Thyroid gland (tissue), 4 donors: ENCODE results near the gene FBLN7.

Experiments used
- POLR2A ChIP-seq, 2 donors: fragments of 450-650 bp; IDR thresholded peaks; one replicate each; pipeline ENCODE4 v1.6.1; 2017; ENCODE audit warnings: antibody characterized with exemption in 2 of 2, mild to moderate bottlenecking in 2 of 2, moderate library complexity in 1 of 2
- TF ChIP-seq, protein P1 (sequence below), 6 experiments: fragments of 200-600 bp in 3 of 6; fragments of 450-650 bp in 3 of 6; sonication (generic) in 3 of 6; IDR thresholded peaks; one replicate each; pipeline ENCODE4 v1.5.1; 2016 to 2019; ENCODE audit warnings: antibody characterized with exemption in 6 of 6, mild to moderate bottlenecking in 2 of 6, inconsistent platforms in 1 of 6, moderate library complexity in 1 of 6

DNA sequence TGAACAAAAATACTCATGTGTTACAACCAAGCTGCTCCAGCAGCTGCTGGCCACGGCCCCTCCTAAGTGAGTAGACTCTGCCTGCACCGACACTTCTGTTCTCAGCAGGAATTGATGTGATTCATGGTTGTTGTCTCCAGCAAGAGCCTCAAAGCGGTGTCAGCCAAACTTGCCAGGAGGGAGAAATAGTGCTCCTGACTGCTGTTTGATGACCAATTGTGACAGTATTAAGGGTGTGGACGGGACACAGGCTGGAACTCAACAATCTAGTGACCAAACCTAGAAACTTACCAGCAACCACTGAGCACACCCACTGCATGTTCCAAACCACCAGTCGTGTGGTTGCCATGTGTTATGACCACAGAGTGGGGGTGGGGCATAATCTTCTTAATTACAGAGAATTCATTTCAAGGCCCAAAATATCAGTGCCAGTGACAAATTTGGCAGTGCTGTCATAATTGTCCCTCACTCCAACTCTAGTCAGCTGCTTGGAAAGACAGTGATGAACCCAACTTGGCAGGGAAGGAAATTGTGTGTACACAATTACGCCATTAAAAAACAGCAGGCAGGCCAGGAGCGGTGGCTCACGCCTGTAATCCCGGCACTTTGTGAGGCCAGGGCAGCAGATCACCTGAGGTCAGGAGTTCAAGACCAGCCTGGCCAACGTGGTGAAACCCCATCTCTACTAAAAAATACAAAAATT is 30.4 kb downstream of the FBLN7 start:
- TF ChIP-seq, protein P1, sequence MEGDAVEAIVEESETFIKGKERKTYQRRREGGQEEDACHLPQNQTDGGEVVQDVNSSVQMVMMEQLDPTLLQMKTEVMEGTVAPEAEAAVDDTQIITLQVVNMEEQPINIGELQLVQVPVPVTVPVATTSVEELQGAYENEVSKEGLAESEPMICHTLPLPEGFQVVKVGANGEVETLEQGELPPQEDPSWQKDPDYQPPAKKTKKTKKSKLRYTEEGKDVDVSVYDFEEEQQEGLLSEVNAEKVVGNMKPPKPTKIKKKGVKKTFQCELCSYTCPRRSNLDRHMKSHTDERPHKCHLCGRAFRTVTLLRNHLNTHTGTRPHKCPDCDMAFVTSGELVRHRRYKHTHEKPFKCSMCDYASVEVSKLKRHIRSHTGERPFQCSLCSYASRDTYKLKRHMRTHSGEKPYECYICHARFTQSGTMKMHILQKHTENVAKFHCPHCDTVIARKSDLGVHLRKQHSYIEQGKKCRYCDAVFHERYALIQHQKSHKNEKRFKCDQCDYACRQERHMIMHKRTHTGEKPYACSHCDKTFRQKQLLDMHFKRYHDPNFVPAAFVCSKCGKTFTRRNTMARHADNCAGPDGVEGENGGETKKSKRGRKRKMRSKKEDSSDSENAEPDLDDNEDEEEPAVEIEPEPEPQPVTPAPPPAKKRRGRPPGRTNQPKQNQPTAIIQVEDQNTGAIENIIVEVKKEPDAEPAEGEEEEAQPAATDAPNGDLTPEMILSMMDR (IDR thresholded peaks at IDR 0.05) = no peak
- no peak for TF ChIP-seq POLR2A (IDR thresholded peaks at IDR 0.05)
